Keratinocyte (primary cell): Measurements from ENCODE around the gene C1QTNF7. TPM values are rescaled to one million over a fixed set of nuclear protein-coding genes. Genes with fewer than 3 reads are reported as not detected.

ENCODE experiments used
- DNase-seq: peaks from one replicate; pipeline ENCODE4 v3.0.0-alpha.2; 2011; ENCODE audit warnings: low read depth, missing footprints, low spot score
- FAIRE-seq: peaks from 2 replicates; lab custom pipeline; 2011; peaks lifted over from hg19 to GRCh38; lab: Jason Lieb, UNC
- H2AFZ ChIP-seq: 2 replicates; pipeline ENCODE4 v1.6.0; 2012; ENCODE audit warnings: low read length, control low read depth, inconsistent platforms; ENCODE audit not compliant: control insufficient read depth
- H3K27ac ChIP-seq: 2 replicates; pipeline ENCODE4 v1.5.1; 2011; ENCODE audit warnings: low read length; ENCODE audit not compliant: control insufficient read depth, insufficient read depth
- H3K27me3 ChIP-seq: 3 replicates; pipeline ENCODE4 v1.6.0; 2011; ENCODE audit warnings: low read length; ENCODE audit not compliant: control insufficient read depth, insufficient read depth; ENCODE audit errors: extremely low read depth
- H3K36me3 ChIP-seq, 2 experiments: 2 replicates in 1 of 2; 3 replicates in 1 of 2; pipeline ENCODE4 v1.5.1; 2011; ENCODE audit warnings: low read length in 2 of 2, mild to moderate bottlenecking in 1 of 2; ENCODE audit not compliant: control insufficient read depth in 2 of 2, insufficient read depth in 2 of 2; ENCODE audit errors: extremely low read depth in 1 of 2
- H3K4me1 ChIP-seq: 3 replicates; pipeline ENCODE4 v1.5.1; 2011; ENCODE audit warnings: low read length; ENCODE audit not compliant: control insufficient read depth, insufficient read depth; ENCODE audit errors: extremely low read depth
- H3K4me2 ChIP-seq: 3 replicates; pipeline ENCODE4 v1.6.0; 2011; ENCODE audit warnings: low read depth, low read length; ENCODE audit not compliant: control insufficient read depth, insufficient read depth; ENCODE audit errors: extremely low read depth
- H3K4me3 ChIP-seq, 3 experiments: fragments of 200-600 bp in 1 of 3; sonication (generic) in 1 of 3; 2 replicates in 2 of 3; 3 replicates in 1 of 3; pipeline ENCODE4 v1.5.1; 2011 to 2016; ENCODE audit warnings: low read length in 3 of 3, mild to moderate bottlenecking in 3 of 3, control low read depth in 2 of 3, inconsistent platforms in 1 of 3, low read depth in 1 of 3, mixed read lengths in 1 of 3, mixed run types in 1 of 3, moderate library complexity in 1 of 3; ENCODE audit not compliant: control insufficient read depth in 2 of 3, insufficient read depth in 2 of 3; ENCODE audit errors: extremely low read depth in 1 of 3
- H3K79me2 ChIP-seq: 2 replicates; pipeline ENCODE4 v1.6.0; 2012; ENCODE audit warnings: low read length; ENCODE audit not compliant: control insufficient read depth, insufficient read depth
- H3K9ac ChIP-seq: 3 replicates; pipeline ENCODE4 v1.6.0; 2011; ENCODE audit warnings: low read length; ENCODE audit not compliant: control insufficient read depth, insufficient read depth; ENCODE audit errors: extremely low read depth
- H3K9me1 ChIP-seq: 3 replicates; pipeline ENCODE4 v1.6.0; 2011; ENCODE audit warnings: low read length; ENCODE audit not compliant: control insufficient read depth, insufficient read depth; ENCODE audit errors: extremely low read depth
- H3K9me3 ChIP-seq: 2 replicates; pipeline ENCODE4 v1.5.1; 2012; ENCODE audit warnings: low read depth, low read length; ENCODE audit not compliant: control insufficient read depth
- H4K20me1 ChIP-seq: 3 replicates; pipeline ENCODE4 v1.6.0; 2011; ENCODE audit warnings: low read length; ENCODE audit not compliant: control insufficient read depth, insufficient read depth; ENCODE audit errors: extremely low read depth
- EZH2 ChIP-seq: IDR thresholded peaks from one replicate; pipeline ENCODE4 v1.6.1; 2012; ENCODE audit warnings: inconsistent platforms, mild to moderate bottlenecking, low read length, moderate library complexity
- dilution Hi-C: fragments of 300-500 bp; cut with MboI; formaldehyde crosslinking; loops from one replicate; pipeline ENCODE4 v1.7.0; 2020; ENCODE audit warnings: low sequenced_read_pairs; ENCODE audit not compliant: extremely low pct_ligation_motif_present
- polyA plus RNA-seq, 5 experiments: library from polyadenylated mRNA; depleted of rRNA in 3 of 5; stranded (reverse) in 3 of 5; stranded (forward) in 1 of 5; unstranded in 1 of 5; fragments of >200 nt; gene quantifications; 1 replicate in 1 of 5; 2 replicates in 3 of 5; 3 replicates in 1 of 5; pipeline versions ENCODE4 v1.2.1 to v1.2.3, GENCODE V29; 2011 to 2012; ENCODE audit warnings: missing spikeins in 2 of 5, low read depth in 1 of 5, low replicate concordance in 1 of 5
- TF ChIP-seq, protein P1 (sequence below), 3 experiments: IDR thresholded peaks in 1 of 3; conservative IDR thresholded peaks in 1 of 3; optimal IDR thresholded peaks in 1 of 3; 2 replicates in 2 of 3; 3 replicates in 1 of 3; pipeline versions ENCODE3 to v1.5.1; 2011; ENCODE audit warnings: low read length in 3 of 3, mild to moderate bottlenecking in 3 of 3, moderate library complexity in 2 of 3, control low read depth in 1 of 3, inconsistent platforms in 1 of 3; ENCODE audit not compliant: insufficient read depth in 2 of 3; ENCODE audit errors: extremely low read depth in 1 of 3

C1QTNF7 gene
- polyA plus RNA-seq, 1 donor (not counting 4 experiments of a cell fraction or from before 2014, with no cell fraction given) = not detected

GRCh38 chr4:15488658-15489470 is 61.0 kb downstream of the C1QTNF7 start:
- no peaks in the 10 kb centered on the region for H3K4me1 ChIP-seq
- H3K9me1 ChIP-seq = no peaks in the 10 kb centered on the region
- no peak overlapping the region for H2AFZ ChIP-seq
- dilution Hi-C loops = no loop called here
- no peaks in the 10 kb centered on the region for H3K9me3 ChIP-seq
- no peak overlapping the region for H3K4me3 ChIP-seq
- H3K79me2 ChIP-seq = no peaks in the 10 kb centered on the region
- DNase-seq (no peak), FAIRE-seq (no peak)
- no peak overlapping the region for H3K27ac ChIP-seq
- no peaks in the 10 kb centered on the region for H4K20me1 ChIP-seq
- H3K9ac ChIP-seq = no peak overlapping the region
- no peak for TF ChIP-seq EZH2
- TF ChIP-seq, protein P1, sequence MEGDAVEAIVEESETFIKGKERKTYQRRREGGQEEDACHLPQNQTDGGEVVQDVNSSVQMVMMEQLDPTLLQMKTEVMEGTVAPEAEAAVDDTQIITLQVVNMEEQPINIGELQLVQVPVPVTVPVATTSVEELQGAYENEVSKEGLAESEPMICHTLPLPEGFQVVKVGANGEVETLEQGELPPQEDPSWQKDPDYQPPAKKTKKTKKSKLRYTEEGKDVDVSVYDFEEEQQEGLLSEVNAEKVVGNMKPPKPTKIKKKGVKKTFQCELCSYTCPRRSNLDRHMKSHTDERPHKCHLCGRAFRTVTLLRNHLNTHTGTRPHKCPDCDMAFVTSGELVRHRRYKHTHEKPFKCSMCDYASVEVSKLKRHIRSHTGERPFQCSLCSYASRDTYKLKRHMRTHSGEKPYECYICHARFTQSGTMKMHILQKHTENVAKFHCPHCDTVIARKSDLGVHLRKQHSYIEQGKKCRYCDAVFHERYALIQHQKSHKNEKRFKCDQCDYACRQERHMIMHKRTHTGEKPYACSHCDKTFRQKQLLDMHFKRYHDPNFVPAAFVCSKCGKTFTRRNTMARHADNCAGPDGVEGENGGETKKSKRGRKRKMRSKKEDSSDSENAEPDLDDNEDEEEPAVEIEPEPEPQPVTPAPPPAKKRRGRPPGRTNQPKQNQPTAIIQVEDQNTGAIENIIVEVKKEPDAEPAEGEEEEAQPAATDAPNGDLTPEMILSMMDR (optimal IDR thresholded peaks at IDR 0.05 in 1 of 3, IDR thresholded peaks at IDR 0.05 in 1 of 3, conservative IDR thresholded peaks at IDR 0.05 in 1 of 3; ENCODE audit: extremely low read depth in 1 of 3, insufficient read depth in 2 of 3, low read length in 3 of 3) = no peak
- no peaks in the 10 kb centered on the region for H3K27me3 ChIP-seq
- no peak overlapping the region for H3K4me2 ChIP-seq
- H3K36me3 ChIP-seq = no peaks in the 10 kb centered on the region

DNA sequence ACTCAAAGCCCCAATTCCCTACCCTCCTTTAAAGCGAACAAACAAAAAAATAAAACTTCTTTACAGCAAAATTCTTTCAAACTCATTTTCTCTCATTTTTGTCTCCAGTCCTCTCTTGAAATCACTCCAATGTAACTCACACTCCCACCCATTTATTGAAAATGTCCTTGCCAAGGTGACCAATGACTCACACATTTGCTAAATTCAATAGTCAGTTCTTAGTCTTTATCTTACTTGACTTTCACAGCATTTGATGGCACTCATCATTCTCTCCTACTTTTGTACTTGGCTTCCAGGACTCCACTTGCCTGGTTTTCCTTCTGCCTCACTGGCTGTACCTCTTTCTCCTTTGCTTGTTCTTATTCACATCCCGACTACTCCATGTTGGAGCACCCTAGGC is 61.7 kb downstream of the C1QTNF7 start:
- H3K4me3 ChIP-seq = no peak overlapping the region
- no peaks in the 10 kb centered on the region for H3K36me3 ChIP-seq
- dilution Hi-C loops = no loop called here
- no peak overlapping the region for H3K27ac ChIP-seq
- H3K9me1 ChIP-seq = no peaks in the 10 kb centered on the region
- no peaks in the 10 kb centered on the region for H3K27me3 ChIP-seq
- no peaks in the 10 kb centered on the region for H4K20me1 ChIP-seq
- no peak for FAIRE-seq
- no peak overlapping the region for H3K4me2 ChIP-seq
- no peak for DNase-seq
- H2AFZ ChIP-seq = no peak overlapping the region
- no peaks in the 10 kb centered on the region for H3K79me2 ChIP-seq
- H3K4me1 ChIP-seq = no peaks in the 10 kb centered on the region
- no peak overlapping the region for H3K9ac ChIP-seq
- no peaks in the 10 kb centered on the region for H3K9me3 ChIP-seq
- TF ChIP-seq, protein P1 (optimal IDR thresholded peaks at IDR 0.05 in 1 of 3, IDR thresholded peaks at IDR 0.05 in 1 of 3, conservative IDR thresholded peaks at IDR 0.05 in 1 of 3; ENCODE audit: extremely low read depth in 1 of 3, insufficient read depth in 2 of 3, low read length in 3 of 3) = no peak
- no peak for TF ChIP-seq EZH2
